Psoas muscle (tissue), 8 donors: ENCODE results near the gene HERPUD1. TPM values are rescaled to one million over a fixed set of nuclear protein-coding genes. Genes with fewer than 3 reads are reported as not detected.

Experiments used
- ATAC-seq, 4 donors: fragments of 200-7000 bp; cut with Tn5 transposase; one replicate each; pipeline ENCODE4 v1.9.1; 2020; ENCODE audit warnings: moderate library complexity in 3 of 4, mild to moderate bottlenecking in 2 of 4
- DNase-seq, 2 donors: peaks; one replicate each; pipeline ENCODE4 v3.0.0-alpha.2; 2020
- H3K27ac ChIP-seq: fragments of 200-600 bp; one replicate; pipeline ENCODE4 v1.8.0; 2022
- H3K27me3 ChIP-seq, 3 donors: fragments of 200-600 bp in 1 of 3; one replicate each; pipeline versions ENCODE4 v1.6.1 to v1.8.0; 2013 to 2022; ENCODE audit warnings: low read length in 2 of 3, mild to moderate bottlenecking in 2 of 3, moderate library complexity in 1 of 3; ENCODE audit not compliant: insufficient read depth in 3 of 3
- H3K36me3 ChIP-seq, 2 donors: fragments of 200-600 bp in 1 of 2; one replicate each; pipeline versions ENCODE4 v1.6.1 to v1.8.0; 2013 to 2022; ENCODE audit warnings: low read depth in 1 of 2, mild to moderate bottlenecking in 1 of 2, moderate library complexity in 1 of 2; ENCODE audit not compliant: insufficient read depth in 1 of 2
- H3K4me1 ChIP-seq: fragments of 200-600 bp; one replicate; pipeline ENCODE4 v1.8.0; 2022
- H3K4me3 ChIP-seq: fragments of 200-600 bp; one replicate; pipeline ENCODE4 v1.8.0; 2022; ENCODE audit warnings: mild to moderate bottlenecking
- H3K9me3 ChIP-seq: fragments of 200-600 bp; one replicate; pipeline ENCODE4 v1.8.0; 2022
- WGBS, 3 donors: extraction: QIAGEN DNeasy Blood & Tissue Kit; methylation state at CpG; one replicate each; pipeline versions ENCODE4 v1.1.6 to v1.1.7; 2013; 5-methylcytosine and 5-hydroxymethylcytosine counted together
- intact Hi-C, 2 donors: fragments of 100-400 bp; cut with DNase I; formaldehyde crosslinking; loops; one replicate each; pipeline versions ENCODE4 v1.11.0 to v1.14.2; 2022
- polyA plus RNA-seq, 3 donors: library from polyadenylated mRNA; stranded (reverse); fragments of 200-250 nt; gene quantifications; one replicate each; pipeline ENCODE4 v1.2.3, GENCODE V29; 2013
- total RNA-seq, 4 donors: library from RNA; stranded (reverse); fragmentation: NEBNext Ultra II Directional in 2 of 4; extraction: Animal tissue kit (Norgen Biotek cat#: 25700) in 2 of 4; gene quantifications; one replicate each; pipeline versions ENCODE4 v1.2.1 to v1.2.4, GENCODE V29; 2021 to 2023
- TF ChIP-seq, protein P1 (sequence below): fragments of 200-600 bp; IDR thresholded peaks from one replicate; pipeline ENCODE4 v1.8.0; 2022; ENCODE audit warnings: antibody characterized with exemption
- donor health status: healthy with polysubstance abuse.
- donor health status: DM: no; HTN: no; CAD: no; lungs with moderate emphysema.
- donor health status: Bipolar disorder and iron deficiency.
- donor health status: healthy.
- donor health status: DM: yes; HTN: yes; CAD: no.
- donor health status: DM: no; HTN: no; CAD: no.
- donor health status: DM: no; HTN: no; CAD: no.
- donor health status: DM: yes; HTN: yes; CAD: no.

The HERPUD1 gene
- total and polyA plus RNA-seq, 7 donors, result 70.2 to 162 (median 113) TPM

DNA sequence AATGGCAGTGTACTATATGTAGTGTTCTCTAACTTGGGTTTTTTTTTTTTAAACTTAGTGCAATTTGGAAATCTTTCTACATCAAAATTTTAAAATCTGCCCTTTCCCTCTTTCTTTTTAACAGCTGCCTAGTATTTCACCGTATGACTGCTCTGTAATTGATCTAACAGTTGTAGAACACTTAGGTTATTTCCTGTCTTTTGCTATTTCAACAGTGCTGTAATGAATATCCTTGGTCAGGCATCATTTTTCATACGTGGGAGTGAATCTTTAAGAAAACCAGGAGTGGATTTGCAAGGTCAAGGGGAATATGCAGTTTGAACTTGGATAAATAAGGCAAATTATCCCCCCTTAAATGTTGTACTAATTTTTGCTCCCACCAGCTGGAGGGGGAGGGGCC, 61.3 kb downstream of the HERPUD1 start:
- TF ChIP-seq, protein P1, sequence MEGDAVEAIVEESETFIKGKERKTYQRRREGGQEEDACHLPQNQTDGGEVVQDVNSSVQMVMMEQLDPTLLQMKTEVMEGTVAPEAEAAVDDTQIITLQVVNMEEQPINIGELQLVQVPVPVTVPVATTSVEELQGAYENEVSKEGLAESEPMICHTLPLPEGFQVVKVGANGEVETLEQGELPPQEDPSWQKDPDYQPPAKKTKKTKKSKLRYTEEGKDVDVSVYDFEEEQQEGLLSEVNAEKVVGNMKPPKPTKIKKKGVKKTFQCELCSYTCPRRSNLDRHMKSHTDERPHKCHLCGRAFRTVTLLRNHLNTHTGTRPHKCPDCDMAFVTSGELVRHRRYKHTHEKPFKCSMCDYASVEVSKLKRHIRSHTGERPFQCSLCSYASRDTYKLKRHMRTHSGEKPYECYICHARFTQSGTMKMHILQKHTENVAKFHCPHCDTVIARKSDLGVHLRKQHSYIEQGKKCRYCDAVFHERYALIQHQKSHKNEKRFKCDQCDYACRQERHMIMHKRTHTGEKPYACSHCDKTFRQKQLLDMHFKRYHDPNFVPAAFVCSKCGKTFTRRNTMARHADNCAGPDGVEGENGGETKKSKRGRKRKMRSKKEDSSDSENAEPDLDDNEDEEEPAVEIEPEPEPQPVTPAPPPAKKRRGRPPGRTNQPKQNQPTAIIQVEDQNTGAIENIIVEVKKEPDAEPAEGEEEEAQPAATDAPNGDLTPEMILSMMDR, result no peak
- Histone ChIP-seq H3K4me3 (no peak overlapping the region), H3K36me3 (no peaks in the 10 kb centered on the region), H3K9me3 (no peaks in the 10 kb centered on the region), H3K27me3 (no peaks in the 10 kb centered on the region), H3K27ac (no peak overlapping the region), H3K4me1 (peaks cover 5% of the 10 kb centered on the region)
- WGBS, 3 donors, result 10 to 28% (median 13%) methylated on average over 2 of the region's 2 CpGs
- no peak for DNase-seq
- intact Hi-C loops, result no loop called here
- ATAC-seq, result no peak

GRCh38 chr16:56994311-56994710, 62.4 kb downstream of the HERPUD1 start:
- ATAC-seq (no peak), DNase-seq (no peak)
- Histone ChIP-seq H3K9me3 (no peaks in the 10 kb centered on the region), H3K27ac (no peak overlapping the region), H3K36me3 (no peaks in the 10 kb centered on the region), H3K4me3 (no peak overlapping the region), H3K4me1 (peaks cover 5% of the 10 kb centered on the region), H3K27me3 (no peaks in the 10 kb centered on the region)
- intact Hi-C loops, result no loop called here
- TF ChIP-seq, protein P1, result no peak
- WGBS, 3 donors, result 70 to 75% (median 72%) methylated on average over 5 of the region's 5 CpGs

Other genes starting within 250 kb of the HERPUD1 start
- 1,000 to 10,000 TPM in 3 of 4 donors, 100 to 1,000 TPM in 1; 481 to 5,859 (median 2,812) TPM for gene MT1X, start 249.7 kb upstream of the HERPUD1 start, total RNA-seq
- over 10,000 TPM in 1 of 3 donors, 1,000 to 10,000 TPM in 2; 4,054 to 16,364 (median 8,652) TPM for gene MT1X, start 249.7 kb upstream of the HERPUD1 start, polyA plus RNA-seq
- gene NUP93, start 202.0 kb upstream of the HERPUD1 start, total RNA-seq, result 10 to 100 TPM; 25.0 to 41.9 (median 26.4) TPM
- 10 to 100 TPM; 16.5 to 44.3 (median 20.0) TPM for gene NUP93, start 202.0 kb upstream of the HERPUD1 start, polyA plus RNA-seq
- gene SLC12A3, start 66.9 kb upstream of the HERPUD1 start, total RNA-seq, result under 1 TPM in 1 of 4 donors, not detected in 3; 0.06 TPM
- gene SLC12A3, start 66.9 kb upstream of the HERPUD1 start, polyA plus RNA-seq, result under 1 TPM in 1 of 3 donors, not detected in 2; 0.01 TPM
- under 1 TPM in 3 of 4 donors, not detected in 1; 0.17 to 0.67 (median 0.19) TPM for gene CETP, start 29.8 kb downstream of the HERPUD1 start, total RNA-seq
- under 1 TPM in 2 of 3 donors, not detected in 1; 0.05 to 0.14 TPM for gene CETP, start 29.8 kb downstream of the HERPUD1 start, polyA plus RNA-seq
- gene NLRC5, start 57.4 kb downstream of the HERPUD1 start, total RNA-seq, result 10 to 100 TPM in 1 of 4 donors, 1 to 10 TPM in 3; 6.4 to 13.6 (median 7.8) TPM
- 1 to 10 TPM; 2.3 to 4.5 (median 2.7) TPM for gene NLRC5, start 57.4 kb downstream of the HERPUD1 start, polyA plus RNA-seq
- gene CPNE2, start 160.4 kb downstream of the HERPUD1 start, total RNA-seq, result 10 to 100 TPM in 2 of 4 donors, 1 to 10 TPM in 2; 8.1 to 12.4 (median 10.5) TPM
- gene CPNE2, start 160.4 kb downstream of the HERPUD1 start, polyA plus RNA-seq, result 10 to 100 TPM; 15.1 to 16.9 (median 16.2) TPM